CD8-positive, alpha-beta memory T cell (primary cell): ENCODE results near the gene TMEM266. TPM values are rescaled to one million over a fixed set of nuclear protein-coding genes. Genes with fewer than 3 reads are reported as not detected.

Source experiments
- CTCF ChIA-PET: fragments of 350-600 bp; sonication (Branson Sonifier 250); formaldehyde crosslinking; loops from one replicate; lab custom pipeline; 2021; ENCODE audit warnings: antibody characterized with exemption; lab: Charles Lee
- POLR2A ChIA-PET: fragments of 350-600 bp; sonication (Branson Sonifier 250); formaldehyde crosslinking; loops from one replicate; lab custom pipeline; 2021; ENCODE audit warnings: antibody characterized with exemption; lab: Charles Lee
- DNase-seq, 5 donors: peaks; one replicate each; pipeline versions ENCODE4 v3.0.0 to v3.0.0-alpha.2; 2020 to 2022; ENCODE audit warnings: mixed read lengths in 1 of 5
- H3K27ac ChIP-seq: one replicate; pipeline ENCODE4 v1.7.0; 2013; ENCODE audit warnings: low read depth, mild to moderate bottlenecking, low read length, moderate library complexity
- H3K27me3 ChIP-seq: 2 replicates; pipeline ENCODE4 v1.7.0; 2013; ENCODE audit warnings: low read length, mild to moderate bottlenecking; ENCODE audit not compliant: insufficient read depth, poor library complexity, severe bottlenecking
- H3K36me3 ChIP-seq: 2 replicates; pipeline ENCODE4 v1.7.0; 2013; ENCODE audit warnings: mild to moderate bottlenecking, low read length, moderate library complexity; ENCODE audit not compliant: insufficient read depth
- H3K4me1 ChIP-seq: 2 replicates; pipeline ENCODE4 v1.7.0; 2013; ENCODE audit warnings: mild to moderate bottlenecking, low read length, moderate library complexity; ENCODE audit not compliant: insufficient read depth
- H3K4me3 ChIP-seq: 2 replicates; pipeline ENCODE4 v1.7.0; 2013; ENCODE audit warnings: mild to moderate bottlenecking, low read length
- H3K9me3 ChIP-seq: 2 replicates; pipeline ENCODE4 v1.7.0; 2013; ENCODE audit warnings: mild to moderate bottlenecking, low read length
- H3K27ac Mint-ChIP-seq, 8 donors: one replicate each; pipeline ENCODE4 v1.8.0; 2020 to 2021; ENCODE audit warnings: mixed read lengths in 8 of 8, mild to moderate bottlenecking in 6 of 8, inconsistent platforms in 3 of 8, moderate library complexity in 3 of 8
- H3K27me3 Mint-ChIP-seq, 2 donors: one replicate each; pipeline ENCODE4 v1.8.0; 2020 to 2021; ENCODE audit warnings: mixed read lengths in 2 of 2, mild to moderate bottlenecking in 1 of 2, moderate library complexity in 1 of 2
- H3K36me3 Mint-ChIP-seq, 3 donors: one replicate each; pipeline ENCODE4 v1.8.0; 2020 to 2021; ENCODE audit warnings: mixed read lengths in 3 of 3, inconsistent platforms in 1 of 3, mild to moderate bottlenecking in 1 of 3
- H3K4me1 Mint-ChIP-seq, 3 donors: one replicate each; pipeline ENCODE4 v1.8.0; 2020 to 2021; ENCODE audit warnings: mixed read lengths in 3 of 3, inconsistent platforms in 1 of 3, mild to moderate bottlenecking in 1 of 3
- H3K4me3 Mint-ChIP-seq, 7 donors: one replicate each; pipeline ENCODE4 v1.8.0; 2020 to 2021; ENCODE audit warnings: mixed read lengths in 7 of 7, mild to moderate bottlenecking in 6 of 7, moderate library complexity in 4 of 7, inconsistent platforms in 2 of 7
- H3K9me3 Mint-ChIP-seq, 5 donors: one replicate each; pipeline ENCODE4 v1.8.0; 2020 to 2022; ENCODE audit warnings: mixed read lengths in 5 of 5, mild to moderate bottlenecking in 3 of 5, moderate library complexity in 2 of 5, inconsistent platforms in 1 of 5
- polyA plus RNA-seq: library from polyadenylated mRNA; unstranded; fragments of 300-500 nt; fragmentation: Illumina TruSeq; gene quantifications from one replicate; pipeline ENCODE4 v1.2.3, GENCODE V29; 2021
- total RNA-seq, 2 experiments: library from RNA; stranded (reverse); gene quantifications; one replicate each; pipeline ENCODE4 v1.2.3, GENCODE V29; 2021

TMEM266 gene
- total and polyA plus RNA-seq, 3 experiments from 2014 or later = 0.11 TPM; not detected in 1

- Histone ChIP-seq H3K9me3 (no peaks in the 10 kb centered on the region), H3K36me3 (no peaks in the 10 kb centered on the region), H3K4me1 (peaks cover 6% of the 10 kb centered on the region), H3K4me3 (no peak overlapping the region), H3K27me3 (no peaks in the 10 kb centered on the region), H3K27ac (no peak overlapping the region)
- no peaks in the 10 kb centered on the region for H3K9me3 Mint-ChIP-seq
- H3K4me1 Mint-ChIP-seq = peaks cover 5 to 9% (median 7%) of the 10 kb centered on the region in 3 donors
- H3K27me3 Mint-ChIP-seq = peaks cover 30 to 69% of the 10 kb centered on the region in 2 donors
- H3K36me3 Mint-ChIP-seq = no peaks in the 10 kb centered on the region
- DNase-seq = no peak
- no peak overlapping the region for H3K4me3 Mint-ChIP-seq
- CTCF ChIA-PET = no interaction called here
- no peak overlapping the region for H3K27ac Mint-ChIP-seq
- POLR2A ChIA-PET = no interaction called here
Measured at GRCh38 chr15:76184650-76185035, 124.9 kb downstream of the TMEM266 start.

GRCh38 chr15:76185716-76186115 is 125.9 kb downstream of the TMEM266 start:
- Histone ChIP-seq H3K4me1 (peaks cover 6% of the 10 kb centered on the region), H3K36me3 (no peaks in the 10 kb centered on the region), H3K27me3 (peaks cover 4% of the 10 kb centered on the region), H3K27ac (no peak overlapping the region), H3K4me3 (no peak overlapping the region), H3K9me3 (no peaks in the 10 kb centered on the region)
- CTCF ChIA-PET = interaction anchor here (1.2 kb wide), 1 partner anchor 1358 kb away, joined by 3 read pairs; no protein-coding TSS in a partner anchor
- H3K27ac Mint-ChIP-seq = no peak overlapping the region
- peaks cover 36 to 74% of the 10 kb centered on the region in 2 donors for H3K27me3 Mint-ChIP-seq
- peaks cover 12 to 15% (median 12%) of the 10 kb centered on the region in 3 donors for H3K4me1 Mint-ChIP-seq
- no peak for DNase-seq
- H3K4me3 Mint-ChIP-seq = no peak overlapping the region
- no peaks in the 10 kb centered on the region for H3K9me3 Mint-ChIP-seq
- H3K36me3 Mint-ChIP-seq = no peaks in the 10 kb centered on the region
- POLR2A ChIA-PET = no interaction called here

GRCh38 chr15:76187163-76187562 is 127.4 kb downstream of the TMEM266 start:
- H3K27ac Mint-ChIP-seq = no peak overlapping the region
- Histone ChIP-seq H3K27me3 (peaks cover 4% of the 10 kb centered on the region), H3K9me3 (no peaks in the 10 kb centered on the region), H3K4me3 (no peak overlapping the region), H3K4me1 (peaks cover 8% of the 10 kb centered on the region), H3K36me3 (no peaks in the 10 kb centered on the region), H3K27ac (no peak overlapping the region)
- DNase-seq = no peak
- no peaks in the 10 kb centered on the region for H3K36me3 Mint-ChIP-seq
- no peaks in the 10 kb centered on the region for H3K9me3 Mint-ChIP-seq
- no peak overlapping the region for H3K4me3 Mint-ChIP-seq
- peaks cover 35 to 69% of the 10 kb centered on the region in 2 donors for H3K27me3 Mint-ChIP-seq
- ChIA-PET POLR2A (no interaction called here), CTCF (no interaction called here)
- peaks cover 10 to 17% (median 13%) of the 10 kb centered on the region in 3 donors for H3K4me1 Mint-ChIP-seq

- Mint-ChIP-seq H3K27ac (peak overlapping the region in 2 of 8 donors; percentile 37 to 73), H3K4me1 (peaks cover 10 to 17% (median 13%) of the 10 kb centered on the region in 3 donors), H3K4me3 (no peak overlapping the region), H3K9me3 (no peaks in the 10 kb centered on the region), H3K36me3 (no peaks in the 10 kb centered on the region), H3K27me3 (peaks cover 39 to 68% of the 10 kb centered on the region in 2 donors)
- Histone ChIP-seq H3K4me3 (no peak overlapping the region), H3K4me1 (peaks cover 8% of the 10 kb centered on the region), H3K9me3 (no peaks in the 10 kb centered on the region), H3K27me3 (peaks cover 4% of the 10 kb centered on the region), H3K36me3 (no peaks in the 10 kb centered on the region), H3K27ac (no peak overlapping the region)
- ChIA-PET POLR2A (no interaction called here), CTCF (no interaction called here)
- no peak for DNase-seq
Measured at GRCh38 chr15:76189106-76189505, 129.3 kb downstream of the TMEM266 start.

- H3K36me3 Mint-ChIP-seq = no peaks in the 10 kb centered on the region
- Histone ChIP-seq H3K4me3 (no peak overlapping the region), H3K36me3 (no peaks in the 10 kb centered on the region), H3K9me3 (no peaks in the 10 kb centered on the region), H3K27me3 (peaks cover 4% of the 10 kb centered on the region), H3K27ac (no peak overlapping the region), H3K4me1 (peaks cover 8% of the 10 kb centered on the region)
- H3K9me3 Mint-ChIP-seq = no peaks in the 10 kb centered on the region
- CTCF ChIA-PET = interaction anchor here (1.1 to 1.9 kb wide), 6 partner anchors 8 to 1353 kb away, joined by 3 to 8 read pairs (median 5); no protein-coding TSS in a partner anchor
- POLR2A ChIA-PET = no interaction called here
- H3K27me3 Mint-ChIP-seq = peaks cover 40 to 66% of the 10 kb centered on the region in 2 donors
- DNase-seq = no peak
- H3K4me3 Mint-ChIP-seq = peak overlapping the region in 3 of 7 donors; percentile 19 to 75 (median 44)
- peaks cover 10 to 17% (median 13%) of the 10 kb centered on the region in 3 donors for H3K4me1 Mint-ChIP-seq
- peak overlapping the region in 1 of 8 donors; percentile 68 for H3K27ac Mint-ChIP-seq
Measured at GRCh38 chr15:76190070-76190564, 130.3 kb downstream of the TMEM266 start.

GRCh38 chr15:76190751-76191538 is 131.2 kb downstream of the TMEM266 start:
- Mint-ChIP-seq H3K27me3 (peaks cover 35 to 58% of the 10 kb centered on the region in 2 donors), H3K27ac (peak overlapping the region in 3 of 8 donors; percentile 15 to 58 (median 24)), H3K36me3 (no peaks in the 10 kb centered on the region), H3K4me1 (peaks cover 10 to 17% (median 13%) of the 10 kb centered on the region in 3 donors), H3K9me3 (no peaks in the 10 kb centered on the region), H3K4me3 (peak overlapping the region; percentile 11 to 78 (median 65))
- DNase-seq = peak; percentile 41 to 68 (median 43)
- Histone ChIP-seq H3K4me3 (no peak overlapping the region), H3K27ac (no peak overlapping the region), H3K27me3 (peaks cover 4% of the 10 kb centered on the region), H3K4me1 (peaks cover 8% of the 10 kb centered on the region), H3K9me3 (no peaks in the 10 kb centered on the region), H3K36me3 (no peaks in the 10 kb centered on the region)
- ChIA-PET CTCF (interaction anchor here (0.6 to 1.9 kb wide), 7 partner anchors 9 to 1352 kb away, joined by 3 to 8 read pairs (median 4); no protein-coding TSS in a partner anchor), POLR2A (no interaction called here)

GRCh38 chr15:76191539-76192244 is 131.9 kb downstream of the TMEM266 start:
- peaks cover 34 to 53% of the 10 kb centered on the region in 2 donors for H3K27me3 Mint-ChIP-seq
- no peaks in the 10 kb centered on the region for H3K36me3 ChIP-seq
- DNase-seq = no peak
- peak overlapping the region in 1 of 7 donors; percentile 74 for H3K4me3 Mint-ChIP-seq
- H3K9me3 ChIP-seq = no peaks in the 10 kb centered on the region
- CTCF ChIA-PET = interaction anchor here (0.6 to 1.9 kb wide), 7 partner anchors 9 to 1351 kb away, joined by 3 to 8 read pairs (median 4); no protein-coding TSS in a partner anchor
- no peaks in the 10 kb centered on the region for H3K36me3 Mint-ChIP-seq
- no peak overlapping the region for H3K27ac ChIP-seq
- peaks cover 8% of the 10 kb centered on the region for H3K4me1 ChIP-seq
- POLR2A ChIA-PET = no interaction called here
- H3K4me3 ChIP-seq = no peak overlapping the region
- no peak overlapping the region for H3K27ac Mint-ChIP-seq
- H3K27me3 ChIP-seq = peaks cover 4% of the 10 kb centered on the region
- peaks cover 10 to 17% (median 13%) of the 10 kb centered on the region in 3 donors for H3K4me1 Mint-ChIP-seq
- H3K9me3 Mint-ChIP-seq = no peaks in the 10 kb centered on the region
